CD14-positive monocyte (primary cell): ENCODE data around the gene MT4. TPM values are rescaled to one million over a fixed set of nuclear protein-coding genes. Genes with fewer than 3 reads are reported as not detected.

Source experiments
- DNase-seq, 3 donors: peaks; one replicate each; pipeline ENCODE4 v3.0.0-alpha.2; 2011 to 2022
- H2AFZ ChIP-seq: 2 replicates; pipeline ENCODE4 v1.6.0; 2012; ENCODE audit warnings: mild to moderate bottlenecking, low read depth, low read length, inconsistent platforms; ENCODE audit not compliant: insufficient read depth, poor library complexity, severe bottlenecking
- H3K27ac ChIP-seq, 2 donors: 1 replicate in 1 of 2; 2 replicates in 1 of 2; pipeline ENCODE4 v1.5.1; 2012 to 2013; ENCODE audit warnings: low read length in 2 of 2, control low read depth in 1 of 2, inconsistent platforms in 1 of 2, low read depth in 1 of 2, mild to moderate bottlenecking in 1 of 2
- H3K27me3 ChIP-seq, 2 donors: one replicate each; pipeline versions ENCODE4 v1.6.0 to v1.6.1; 2011 to 2013; ENCODE audit warnings: low read length in 2 of 2; ENCODE audit not compliant: control insufficient read depth in 2 of 2, insufficient read depth in 2 of 2
- H3K36me3 ChIP-seq, 2 donors: replicated peaks in 1 of 2; 1 replicate in 1 of 2; 2 replicates in 1 of 2; pipeline versions ENCODE4 v1.5.1 to v1.6.1; 2012 to 2013; ENCODE audit warnings: low read length in 2 of 2, control low read depth in 1 of 2, inconsistent platforms in 1 of 2, mild to moderate bottlenecking in 1 of 2; ENCODE audit not compliant: insufficient read depth in 2 of 2, control insufficient read depth in 1 of 2
- H3K4me1 ChIP-seq, 2 donors: 1 replicate in 1 of 2; 2 replicates in 1 of 2; pipeline versions ENCODE4 v1.5.1 to v1.6.1; 2012 to 2013; ENCODE audit warnings: low read length in 2 of 2, control low read depth in 1 of 2, inconsistent platforms in 1 of 2, mild to moderate bottlenecking in 1 of 2, moderate library complexity in 1 of 2; ENCODE audit not compliant: insufficient read depth in 2 of 2, control insufficient read depth in 1 of 2
- H3K4me2 ChIP-seq: replicated peaks from 2 replicates; pipeline ENCODE3; 2012; ENCODE audit warnings: low read length, moderate library complexity, mild to moderate bottlenecking; ENCODE audit not compliant: poor library complexity, severe bottlenecking; ENCODE audit errors: extremely low read depth
- H3K4me3 ChIP-seq, 3 experiments: fragments of 200-600 bp in 1 of 3; sonication (generic) in 1 of 3; replicated peaks in 1 of 3; 1 replicate in 2 of 3; 2 replicates in 1 of 3; pipeline ENCODE4 v1.5.1; 2011 to 2013; ENCODE audit warnings: low read length in 3 of 3, mild to moderate bottlenecking in 3 of 3, control low read depth in 2 of 3, low read depth in 2 of 3, inconsistent platforms in 1 of 3, moderate library complexity in 1 of 3
- H3K79me2 ChIP-seq: 2 replicates; pipeline ENCODE4 v1.6.0; 2012; ENCODE audit warnings: mild to moderate bottlenecking, control low read depth, inconsistent platforms, low read length, moderate library complexity; ENCODE audit not compliant: insufficient read depth
- H3K9ac ChIP-seq: 2 replicates; pipeline ENCODE4 v1.6.0; 2017; ENCODE audit warnings: low read length, mild to moderate bottlenecking; ENCODE audit not compliant: insufficient read depth, poor library complexity, severe bottlenecking
- H3K9me3 ChIP-seq, 2 donors: replicated peaks in 1 of 2; 1 replicate in 1 of 2; 2 replicates in 1 of 2; pipeline versions ENCODE4 v1.5.1 to v1.6.1; 2012 to 2013; ENCODE audit warnings: low read length in 2 of 2, control low read depth in 1 of 2; ENCODE audit not compliant: control insufficient read depth in 1 of 2, insufficient read depth in 1 of 2
- H4K20me1 ChIP-seq: 2 replicates; pipeline ENCODE4 v1.6.0; 2012; ENCODE audit warnings: mild to moderate bottlenecking, low read length, control low read depth, moderate library complexity; ENCODE audit not compliant: insufficient read depth
- H3K27ac Mint-ChIP-seq, 7 donors: one replicate each; pipeline ENCODE4 v1.8.0; 2020; ENCODE audit warnings: mild to moderate bottlenecking in 7 of 7, mixed read lengths in 7 of 7, moderate library complexity in 6 of 7, inconsistent platforms in 2 of 7
- H3K27me3 Mint-ChIP-seq, 3 donors: one replicate each; pipeline ENCODE4 v1.8.0; 2021 to 2022; ENCODE audit warnings: low read depth in 3 of 3, mild to moderate bottlenecking in 3 of 3, mixed read lengths in 3 of 3, moderate library complexity in 3 of 3, inconsistent platforms in 1 of 3
- H3K36me3 Mint-ChIP-seq, 2 donors: one replicate each; pipeline ENCODE4 v1.8.0; 2020; ENCODE audit warnings: mixed read lengths in 2 of 2, inconsistent platforms in 1 of 2, mild to moderate bottlenecking in 1 of 2
- H3K4me1 Mint-ChIP-seq: one replicate; pipeline ENCODE4 v1.8.0; 2020; ENCODE audit warnings: mild to moderate bottlenecking, mixed read lengths
- H3K4me3 Mint-ChIP-seq, 2 donors: one replicate each; pipeline ENCODE4 v1.8.0; 2020; ENCODE audit warnings: mild to moderate bottlenecking in 2 of 2, mixed read lengths in 2 of 2, moderate library complexity in 1 of 2
- H3K9me3 Mint-ChIP-seq, 7 donors: one replicate each; pipeline ENCODE4 v1.8.0; 2020 to 2022; ENCODE audit warnings: mixed read lengths in 7 of 7, mild to moderate bottlenecking in 6 of 7, moderate library complexity in 6 of 7, inconsistent platforms in 2 of 7
- WGBS: methylation state at CpG from one replicate; pipeline ENCODE4 v1.1.5; 2013; ENCODE audit warnings: missing lambda C conversion rate; ENCODE audit not compliant: insufficient coverage; 5-methylcytosine and 5-hydroxymethylcytosine counted together
- intact Hi-C, 2 donors: fragments of 100-400 bp; cut with micrococcal nuclease; formaldehyde crosslinking; loops; one replicate each; pipeline versions ENCODE4 v1.15.0 to v1.15.1; 2023
- polyA plus RNA-seq, 3 donors: library from polyadenylated mRNA; depleted of rRNA in 1 of 3; unstranded in 2 of 3; stranded (reverse) in 1 of 3; fragments of 300-500 nt in 2 of 3; fragments of >200 nt in 1 of 3; fragmentation: Illumina TruSeq in 2 of 3; gene quantifications; 1 replicate in 2 of 3; 2 replicates in 1 of 3; pipeline ENCODE4 v1.2.3, GENCODE V29; 2012 to 2021
- TF ChIP-seq, protein P1 (sequence below): fragments of 200-600 bp; IDR thresholded peaks from one replicate; pipeline ENCODE4 v1.8.0; 2022; ENCODE audit warnings: antibody characterized with exemption, mild to moderate bottlenecking

Gene MT4
- polyA plus RNA-seq, 3 donors: not detected

- no peak overlapping the region for H3K27ac ChIP-seq
- no peaks in the 10 kb centered on the region for H3K36me3 Mint-ChIP-seq
- TF ChIP-seq, protein P1, sequence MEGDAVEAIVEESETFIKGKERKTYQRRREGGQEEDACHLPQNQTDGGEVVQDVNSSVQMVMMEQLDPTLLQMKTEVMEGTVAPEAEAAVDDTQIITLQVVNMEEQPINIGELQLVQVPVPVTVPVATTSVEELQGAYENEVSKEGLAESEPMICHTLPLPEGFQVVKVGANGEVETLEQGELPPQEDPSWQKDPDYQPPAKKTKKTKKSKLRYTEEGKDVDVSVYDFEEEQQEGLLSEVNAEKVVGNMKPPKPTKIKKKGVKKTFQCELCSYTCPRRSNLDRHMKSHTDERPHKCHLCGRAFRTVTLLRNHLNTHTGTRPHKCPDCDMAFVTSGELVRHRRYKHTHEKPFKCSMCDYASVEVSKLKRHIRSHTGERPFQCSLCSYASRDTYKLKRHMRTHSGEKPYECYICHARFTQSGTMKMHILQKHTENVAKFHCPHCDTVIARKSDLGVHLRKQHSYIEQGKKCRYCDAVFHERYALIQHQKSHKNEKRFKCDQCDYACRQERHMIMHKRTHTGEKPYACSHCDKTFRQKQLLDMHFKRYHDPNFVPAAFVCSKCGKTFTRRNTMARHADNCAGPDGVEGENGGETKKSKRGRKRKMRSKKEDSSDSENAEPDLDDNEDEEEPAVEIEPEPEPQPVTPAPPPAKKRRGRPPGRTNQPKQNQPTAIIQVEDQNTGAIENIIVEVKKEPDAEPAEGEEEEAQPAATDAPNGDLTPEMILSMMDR: no peak
- H3K9me3 ChIP-seq: no peaks in the 10 kb centered on the region
- WGBS: 95% methylated on average over 11 of the region's 11 CpGs
- H2AFZ ChIP-seq: no peak overlapping the region
- no peak overlapping the region for H3K4me3 Mint-ChIP-seq
- H3K4me1 ChIP-seq: no peaks in the 10 kb centered on the region
- no peak overlapping the region for H3K9ac ChIP-seq
- H3K27me3 ChIP-seq: no peaks in the 10 kb centered on the region
- H3K4me1 Mint-ChIP-seq: peaks cover 3% of the 10 kb centered on the region
- no peaks in the 10 kb centered on the region for H3K79me2 ChIP-seq
- H4K20me1 ChIP-seq: no peaks in the 10 kb centered on the region
- no peak overlapping the region for H3K4me3 ChIP-seq
- no peak for DNase-seq
- H3K36me3 ChIP-seq: no peaks in the 10 kb centered on the region
- peaks cover 0 to 9% (median 3%) of the 10 kb centered on the region in 7 donors for H3K9me3 Mint-ChIP-seq
- H3K27ac Mint-ChIP-seq: no peak overlapping the region
- H3K27me3 Mint-ChIP-seq: peaks cover 2 to 10% (median 7%) of the 10 kb centered on the region in 3 donors
- no peak overlapping the region for H3K4me2 ChIP-seq
- intact Hi-C loops: no loop called here
These were observed 6.7 kb downstream of the MT4 start for GRCh38 chr16:56571525-56571924.

GRCh38 chr16:56574625-56575024 is 9.8 kb downstream of the MT4 start:
- TF ChIP-seq, protein P1: no peak
- H3K9me3 ChIP-seq: no peaks in the 10 kb centered on the region
- no peak overlapping the region for H3K4me3 ChIP-seq
- intact Hi-C loops: loop anchor here in 1 of 2 donors (5.0 kb wide), 1 partner anchor 128 kb away; no protein-coding TSS in a partner anchor
- H3K36me3 ChIP-seq: no peaks in the 10 kb centered on the region
- H3K4me2 ChIP-seq: no peak overlapping the region
- H3K9ac ChIP-seq: no peak overlapping the region
- no peak overlapping the region for H3K27ac ChIP-seq
- H4K20me1 ChIP-seq: no peaks in the 10 kb centered on the region
- WGBS: no CpG with 5 or more reads among the region's 1 CpG
- H2AFZ ChIP-seq: no peak overlapping the region
- H3K4me3 Mint-ChIP-seq: no peak overlapping the region
- H3K79me2 ChIP-seq: no peaks in the 10 kb centered on the region
- no peak overlapping the region for H3K27ac Mint-ChIP-seq
- no peak for DNase-seq
- H3K36me3 Mint-ChIP-seq: no peaks in the 10 kb centered on the region
- no peaks in the 10 kb centered on the region for H3K4me1 Mint-ChIP-seq
- H3K27me3 Mint-ChIP-seq: peaks cover 3 to 6% (median 4%) of the 10 kb centered on the region in 3 donors
- peaks cover 0 to 9% (median 4%) of the 10 kb centered on the region in 7 donors for H3K9me3 Mint-ChIP-seq
- H3K27me3 ChIP-seq: no peaks in the 10 kb centered on the region
- H3K4me1 ChIP-seq: no peaks in the 10 kb centered on the region
